Measurements from ENCODE around the gene OR4D1. TPM values are rescaled to one million over a fixed set of nuclear protein-coding genes. Genes with fewer than 3 reads are reported as not detected.

OR4D1 gene
- total and polyA plus RNA-seq, 2 of the 8 experiments (the other 6 are each of a cell fraction or from before 2014, with no cell fraction given) = 0.32 to 0.39 TPM

DNA sequence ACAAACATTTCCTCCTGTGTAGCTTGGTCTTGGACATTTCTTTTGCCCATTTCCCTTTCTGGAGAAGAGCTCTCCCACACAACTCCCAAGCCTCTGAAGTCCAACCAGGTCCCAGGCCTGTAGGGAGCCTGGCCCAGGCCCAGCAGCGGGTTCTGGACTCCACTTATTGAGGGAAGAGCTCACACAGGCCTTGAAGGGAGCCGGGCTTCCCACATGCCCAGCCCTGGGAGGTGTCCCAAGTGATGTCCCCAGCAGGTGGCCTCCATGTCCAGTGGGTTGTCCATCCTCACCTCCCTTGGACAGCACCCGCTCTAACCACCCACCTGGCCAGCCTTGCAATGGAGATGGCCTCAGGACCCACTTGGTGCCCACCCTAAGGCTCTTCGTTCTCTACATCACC lies 38.4 kb downstream of the OR4D1 start:
- H2BK15ac ChIP-seq (ENCODE audit: low read length) = no peak overlapping the region
- H3K79me1 ChIP-seq (ENCODE audit: low read depth, low read length) = no peaks in the 10 kb centered on the region
- H2BK12ac ChIP-seq (ENCODE audit: low read depth, low read length) = no peak overlapping the region
- H4K8ac ChIP-seq (ENCODE audit: extremely low read depth, insufficient read depth, low read length) = no peak overlapping the region
- H3K9me3 ChIP-seq (ENCODE audit: insufficient read depth in 2 of 2, low read depth in 1 of 2, low read length in 1 of 2) = no peaks in the 10 kb centered on the region
- ChIA-PET CTCF (ENCODE audit: partially characterized antibody) (interaction anchor here (1.0 to 3.0 kb wide), 3 partner anchors 13 to 63 kb away, joined by 3 to 14 read pairs (median 3); no protein-coding TSS in a partner anchor), POLR2A (ENCODE audit: partially characterized antibody) (no interaction called here)
- 72% methylated on average over 3 of the region's 4 CpGs; no CpG with 5 or more reads in 1 of the 2 experiments for WGBS, 2 experiments (ENCODE audit: extremely low coverage in 1 of 2, insufficient coverage in 1 of 2, insufficient read length in 1 of 2, insufficient replicate concordance in 2 of 2, low coverage in 1 of 2, low lambda C conversion rate in 2 of 2, missing lambda C conversion rate in 1 of 2)
- H2BK120ac ChIP-seq (replicated peaks; ENCODE audit: low read depth, low read length) = no peak overlapping the region
- no peak overlapping the region for H4K91ac ChIP-seq (replicated peaks; ENCODE audit: insufficient read length, low read length)
- H2BK5ac ChIP-seq (ENCODE audit: low read depth, low read length) = no peak overlapping the region
- H3K36me3 ChIP-seq (ENCODE audit: control insufficient read depth in 2 of 4, insufficient read depth in 4 of 4, low read length in 3 of 4) = no peaks in the 10 kb centered on the region
- H3K27me3 ChIP-seq (replicated peaks in 1 of 4; ENCODE audit: control insufficient read depth in 3 of 4, extremely low read depth in 1 of 4, insufficient read depth in 3 of 4, low read length in 3 of 4) = peaks cover 0 to under 1% (median 0%) of the 10 kb centered on the region in 4 experiments; a peak in 1 of 7 replicates
- no peak overlapping the region for H2AK5ac ChIP-seq (ENCODE audit: low read depth, low read length)
- no peak overlapping the region for H2AFZ ChIP-seq (ENCODE audit: low read length)
- H3K23ac ChIP-seq (ENCODE audit: insufficient read length) = no peak overlapping the region
- no peak overlapping the region for H2BK20ac ChIP-seq (ENCODE audit: low read length)
- H3K4ac ChIP-seq (replicated peaks; ENCODE audit: insufficient read length, low read depth, low read length) = no peak overlapping the region
- no peak overlapping the region for H3K27ac ChIP-seq (ENCODE audit: low read depth, low read length)
- FAIRE-seq = no peak
- no peak overlapping the region for H4K5ac ChIP-seq (ENCODE audit: insufficient read length, low read depth, low read length)
- H3K4me2 ChIP-seq (ENCODE audit: insufficient read depth in 1 of 2, low read depth in 2 of 2, low read length in 2 of 2) = no peak overlapping the region
- H3K79me2 ChIP-seq (ENCODE audit: control insufficient read depth in 1 of 2, insufficient read depth in 2 of 2, low read length in 2 of 2) = no peaks in the 10 kb centered on the region
- peaks cover 0 to 7% (median 2%) of the 10 kb centered on the region in 4 experiments; a peak in 4 of 7 replicates for H3K4me1 ChIP-seq (replicated peaks in 1 of 4; ENCODE audit: control insufficient read depth in 3 of 4, insufficient read depth in 4 of 4, low read length in 3 of 4)
- no peak overlapping the region for H3K18ac ChIP-seq (ENCODE audit: extremely low read depth, low read length)
- no peaks in the 10 kb centered on the region for H4K20me1 ChIP-seq (replicated peaks in 1 of 2; ENCODE audit: control insufficient read depth in 1 of 2, insufficient read depth in 2 of 2, low read length in 2 of 2)
- no peak overlapping the region for H3K4me3 ChIP-seq (ENCODE audit: extremely low read depth in 1 of 4, insufficient read depth in 2 of 4, low read depth in 3 of 4, low read length in 4 of 4)
- H3K56ac ChIP-seq (replicated peaks; ENCODE audit: insufficient read length, low read depth, low read length) = no peak overlapping the region
- no peak overlapping the region for H3K14ac ChIP-seq (ENCODE audit: insufficient read length)
- no peak overlapping the region for H3K9ac ChIP-seq (replicated peaks in 1 of 4; ENCODE audit: extremely low read depth in 1 of 4, low read depth in 3 of 4, low read length in 3 of 4)
- TF ChIP-seq SP2 (IDR thresholded peaks at IDR 0.05; ENCODE audit: low read length) = no peak
- TF ChIP-seq HDAC6 (IDR thresholded peaks at IDR 0.05; ENCODE audit: low read depth, low read length) = no peak
- no peak for TF ChIP-seq SUZ12 (IDR thresholded peaks at IDR 0.05; ENCODE audit: low read length)
- TF ChIP-seq TCF12 (IDR thresholded peaks at IDR 0.05; ENCODE audit: low read depth, low read length) = no peak
- TF ChIP-seq FOSL1 (IDR thresholded peaks at IDR 0.05; ENCODE audit: insufficient read depth, low read depth, low read length) = no peak
- TF ChIP-seq TAF1 (IDR thresholded peaks at IDR 0.05; ENCODE audit: low read depth, low read length) = no peak
- no peak for TF ChIP-seq MAFK (IDR thresholded peaks at IDR 0.05; ENCODE audit: low read depth, low read length)
- no peaks in the 10 kb centered on the region; the same call in 1 of the 2 replicates for H3K23me2 ChIP-seq (ENCODE audit: low read depth, low read length)
- DNase-seq (ENCODE audit: low read depth in 1 of 2, low spot score in 2 of 2) = no peak

All from H1 (cell line).